ENCODE measurements around the gene ARID3B. TPM values are rescaled to one million over a fixed set of nuclear protein-coding genes. Genes with fewer than 3 reads are reported as not detected.

Gene ARID3B
- total RNA-seq, 2 experiments from 2014 or later = 25.0 to 27.9 TPM

GRCh38 chr15:74624020-74624602 is 83.1 kb downstream of the ARID3B start:
- Mint-ChIP-seq H3K36me3 (ENCODE audit: low read depth) (peaks cover 100% of the 10 kb centered on the region), H3K4me1 (ENCODE audit: low read depth) (peaks cover 21% of the 10 kb centered on the region), H3K27ac (no peak overlapping the region), H3K9me3 (no peaks in the 10 kb centered on the region), H3K27me3 (no peaks in the 10 kb centered on the region), H3K4me3 (no peak overlapping the region)
- ChIA-PET POLR2A (interaction anchor here (1.1 kb wide), 1 partner anchor 8 kb away, joined by 3 read pairs; the partner anchor contains the start of gene CLK3), CTCF (interaction anchor here (1.3 kb wide), 1 partner anchor 10 kb away, joined by 6 read pairs; no protein-coding TSS in a partner anchor)
- intact Hi-C loops (cut with DNase I, micrococcal nuclease) = no loop called here
- Histone ChIP-seq H3K4me1 (ENCODE audit: insufficient read depth, low read length) (peaks cover 35% of the 10 kb centered on the region), H3K27ac (ENCODE audit: low read depth in 1 of 2, low read length in 2 of 2) (no peak overlapping the region), H3K27me3 (ENCODE audit: control insufficient read depth in 1 of 2, insufficient read depth in 2 of 2, low read length in 2 of 2) (no peaks in the 10 kb centered on the region), H3K9me3 (ENCODE audit: control insufficient read depth in 1 of 2, insufficient read depth in 1 of 2, low read length in 2 of 2) (no peaks in the 10 kb centered on the region), H3K36me3 (ENCODE audit: insufficient read depth, low read length) (peaks cover 100% of the 10 kb centered on the region), H3K4me3 (ENCODE audit: low read length) (no peak overlapping the region)
- TF ChIP-seq, protein P1, sequence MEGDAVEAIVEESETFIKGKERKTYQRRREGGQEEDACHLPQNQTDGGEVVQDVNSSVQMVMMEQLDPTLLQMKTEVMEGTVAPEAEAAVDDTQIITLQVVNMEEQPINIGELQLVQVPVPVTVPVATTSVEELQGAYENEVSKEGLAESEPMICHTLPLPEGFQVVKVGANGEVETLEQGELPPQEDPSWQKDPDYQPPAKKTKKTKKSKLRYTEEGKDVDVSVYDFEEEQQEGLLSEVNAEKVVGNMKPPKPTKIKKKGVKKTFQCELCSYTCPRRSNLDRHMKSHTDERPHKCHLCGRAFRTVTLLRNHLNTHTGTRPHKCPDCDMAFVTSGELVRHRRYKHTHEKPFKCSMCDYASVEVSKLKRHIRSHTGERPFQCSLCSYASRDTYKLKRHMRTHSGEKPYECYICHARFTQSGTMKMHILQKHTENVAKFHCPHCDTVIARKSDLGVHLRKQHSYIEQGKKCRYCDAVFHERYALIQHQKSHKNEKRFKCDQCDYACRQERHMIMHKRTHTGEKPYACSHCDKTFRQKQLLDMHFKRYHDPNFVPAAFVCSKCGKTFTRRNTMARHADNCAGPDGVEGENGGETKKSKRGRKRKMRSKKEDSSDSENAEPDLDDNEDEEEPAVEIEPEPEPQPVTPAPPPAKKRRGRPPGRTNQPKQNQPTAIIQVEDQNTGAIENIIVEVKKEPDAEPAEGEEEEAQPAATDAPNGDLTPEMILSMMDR (IDR thresholded peaks at IDR 0.05) = no peak
- ATAC-seq (ENCODE audit: poor library complexity) = no peak
- no peak for DNase-seq

- intact Hi-C loops (cut with DNase I, micrococcal nuclease) = no loop called here
- H3K27me3 ChIP-seq (ENCODE audit: control insufficient read depth in 1 of 2, insufficient read depth in 2 of 2, low read length in 2 of 2) = no peaks in the 10 kb centered on the region
- Mint-ChIP-seq H3K36me3 (ENCODE audit: low read depth) (peaks cover 100% of the 10 kb centered on the region), H3K27me3 (no peaks in the 10 kb centered on the region), H3K9me3 (no peaks in the 10 kb centered on the region), H3K27ac (no peak overlapping the region), H3K4me3 (no peak overlapping the region), H3K4me1 (ENCODE audit: low read depth) (peaks cover 7% of the 10 kb centered on the region)
- H3K4me1 ChIP-seq (ENCODE audit: insufficient read depth, low read length) = peaks cover 20% of the 10 kb centered on the region
- DNase-seq (no peak), ATAC-seq (ENCODE audit: poor library complexity) (no peak)
- ChIA-PET POLR2A (interaction anchor here (0.7 kb wide), 1 partner anchor 9 kb away, joined by 3 read pairs; no protein-coding TSS in a partner anchor), CTCF (no interaction called here)
- peaks cover 95% of the 10 kb centered on the region for H3K36me3 ChIP-seq (ENCODE audit: insufficient read depth, low read length)
- H3K4me3 ChIP-seq (ENCODE audit: low read length) = no peak overlapping the region
- TF ChIP-seq, protein P1 (IDR thresholded peaks at IDR 0.05) = no peak
- no peaks in the 10 kb centered on the region for H3K9me3 ChIP-seq (ENCODE audit: control insufficient read depth in 1 of 2, insufficient read depth in 1 of 2, low read length in 2 of 2)
- H3K27ac ChIP-seq (ENCODE audit: low read depth in 1 of 2, low read length in 2 of 2) = peak overlapping the region in 1 of 2 donors; percentile 11
Measured at GRCh38 chr15:74625693-74626092, 84.7 kb downstream of the ARID3B start.

DNA sequence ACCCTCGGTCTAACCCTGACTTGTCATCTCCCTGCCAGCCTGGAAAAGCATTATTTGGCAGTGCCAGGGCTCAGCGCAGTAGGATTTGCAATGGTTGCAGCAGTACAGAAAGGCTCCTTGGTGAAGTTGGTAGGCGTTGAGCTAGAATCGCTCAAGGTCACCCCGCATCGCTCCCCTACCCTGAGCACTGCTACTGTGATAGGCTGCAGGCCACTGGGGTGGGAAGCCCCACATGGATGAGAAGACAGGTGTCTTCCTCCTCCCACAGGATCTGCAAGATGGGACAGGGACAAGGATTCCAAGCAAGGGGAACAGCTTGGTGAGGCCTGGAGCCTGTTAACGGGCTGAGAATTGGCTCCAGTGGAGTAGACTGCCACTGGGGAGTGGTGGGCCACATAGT is 85.3 kb downstream of the ARID3B start:
- Histone ChIP-seq H3K4me3 (ENCODE audit: low read length) (no peak overlapping the region), H3K27me3 (ENCODE audit: control insufficient read depth in 1 of 2, insufficient read depth in 2 of 2, low read length in 2 of 2) (no peaks in the 10 kb centered on the region), H3K27ac (ENCODE audit: low read depth in 1 of 2, low read length in 2 of 2) (no peak overlapping the region), H3K36me3 (ENCODE audit: insufficient read depth, low read length) (peaks cover 95% of the 10 kb centered on the region), H3K4me1 (ENCODE audit: insufficient read depth, low read length) (peaks cover 14% of the 10 kb centered on the region), H3K9me3 (ENCODE audit: control insufficient read depth in 1 of 2, insufficient read depth in 1 of 2, low read length in 2 of 2) (no peaks in the 10 kb centered on the region)
- H3K4me3 Mint-ChIP-seq = no peak overlapping the region
- CTCF ChIA-PET = interaction anchor here (1.5 kb wide), 1 partner anchor 145 kb away, joined by 5 read pairs; no protein-coding TSS in a partner anchor
- no peaks in the 10 kb centered on the region for H3K27me3 Mint-ChIP-seq
- H3K36me3 Mint-ChIP-seq (ENCODE audit: low read depth) = peaks cover 96% of the 10 kb centered on the region
- intact Hi-C loops (cut with DNase I, micrococcal nuclease) = no loop called here
- POLR2A ChIA-PET = interaction anchor here (0.9 kb wide), 1 partner anchor 9 kb away, joined by 3 read pairs; no protein-coding TSS in a partner anchor
- H3K27ac Mint-ChIP-seq = no peak overlapping the region
- H3K9me3 Mint-ChIP-seq = no peaks in the 10 kb centered on the region
- DNase-seq = no peak
- ATAC-seq (ENCODE audit: poor library complexity) = no peak
- TF ChIP-seq, protein P1 (IDR thresholded peaks at IDR 0.05) = no peak
- H3K4me1 Mint-ChIP-seq (ENCODE audit: low read depth) = peaks cover under 1% of the 10 kb centered on the region
